Retinal pigment epithelial cell (primary cell): ENCODE results near the gene KIAA1671.

Source experiments
- DNase-seq: peaks from one replicate; pipeline ENCODE4 v3.0.0-alpha.2; 2010; ENCODE audit warnings: low read depth
- H3K4me3 ChIP-seq: 2 replicates; pipeline ENCODE4 v1.5.1; 2011; ENCODE audit warnings: mild to moderate bottlenecking, low read length, control low read depth, moderate library complexity
- TF ChIP-seq, protein P1 (sequence below): conservative IDR thresholded peaks from 2 replicates; pipeline ENCODE4 v1.5.1; 2011; ENCODE audit warnings: low read depth, low read length, control low read depth, inconsistent platforms

Gene KIAA1671

DNA sequence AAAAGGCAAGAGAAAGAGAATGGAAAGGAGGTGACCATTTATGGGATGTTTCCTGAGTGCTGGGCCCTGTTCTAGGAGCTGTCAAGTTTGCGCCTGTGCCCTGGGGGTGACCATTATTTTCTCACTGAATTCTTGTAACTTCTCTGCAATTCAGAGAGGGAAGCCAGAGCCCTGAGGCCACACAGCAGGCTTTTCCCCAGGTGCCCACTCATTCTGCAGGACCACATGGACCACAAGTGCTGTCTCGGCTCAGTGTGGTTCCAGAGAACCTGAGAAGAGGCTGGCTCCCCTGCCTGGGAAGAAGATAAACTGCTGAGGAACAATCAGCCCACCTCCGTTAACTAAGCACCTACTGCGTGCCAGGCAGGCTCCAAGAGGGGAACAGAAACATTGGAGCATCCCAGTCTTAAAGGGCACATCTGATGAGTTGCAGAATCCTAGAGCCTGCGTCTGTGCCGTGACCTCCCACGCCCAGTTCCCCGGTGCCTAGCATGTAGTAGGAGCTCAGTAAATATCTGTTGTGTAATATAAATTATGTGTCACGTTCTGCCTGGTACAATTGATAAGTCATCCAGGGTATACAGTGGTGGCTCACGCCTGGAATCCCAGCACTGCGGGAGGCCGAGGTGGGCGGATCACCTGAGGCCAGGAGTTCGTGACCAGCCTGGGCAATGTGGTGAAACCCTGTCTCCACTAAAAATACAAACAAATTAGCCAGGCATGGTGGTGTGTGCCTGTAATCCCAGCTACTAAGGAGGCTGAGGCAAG lies 215.5 kb downstream of the KIAA1671 start:
- TF ChIP-seq, protein P1, sequence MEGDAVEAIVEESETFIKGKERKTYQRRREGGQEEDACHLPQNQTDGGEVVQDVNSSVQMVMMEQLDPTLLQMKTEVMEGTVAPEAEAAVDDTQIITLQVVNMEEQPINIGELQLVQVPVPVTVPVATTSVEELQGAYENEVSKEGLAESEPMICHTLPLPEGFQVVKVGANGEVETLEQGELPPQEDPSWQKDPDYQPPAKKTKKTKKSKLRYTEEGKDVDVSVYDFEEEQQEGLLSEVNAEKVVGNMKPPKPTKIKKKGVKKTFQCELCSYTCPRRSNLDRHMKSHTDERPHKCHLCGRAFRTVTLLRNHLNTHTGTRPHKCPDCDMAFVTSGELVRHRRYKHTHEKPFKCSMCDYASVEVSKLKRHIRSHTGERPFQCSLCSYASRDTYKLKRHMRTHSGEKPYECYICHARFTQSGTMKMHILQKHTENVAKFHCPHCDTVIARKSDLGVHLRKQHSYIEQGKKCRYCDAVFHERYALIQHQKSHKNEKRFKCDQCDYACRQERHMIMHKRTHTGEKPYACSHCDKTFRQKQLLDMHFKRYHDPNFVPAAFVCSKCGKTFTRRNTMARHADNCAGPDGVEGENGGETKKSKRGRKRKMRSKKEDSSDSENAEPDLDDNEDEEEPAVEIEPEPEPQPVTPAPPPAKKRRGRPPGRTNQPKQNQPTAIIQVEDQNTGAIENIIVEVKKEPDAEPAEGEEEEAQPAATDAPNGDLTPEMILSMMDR: no peak
- H3K4me3 ChIP-seq: no peak overlapping the region
- DNase-seq: no peak

DNA sequence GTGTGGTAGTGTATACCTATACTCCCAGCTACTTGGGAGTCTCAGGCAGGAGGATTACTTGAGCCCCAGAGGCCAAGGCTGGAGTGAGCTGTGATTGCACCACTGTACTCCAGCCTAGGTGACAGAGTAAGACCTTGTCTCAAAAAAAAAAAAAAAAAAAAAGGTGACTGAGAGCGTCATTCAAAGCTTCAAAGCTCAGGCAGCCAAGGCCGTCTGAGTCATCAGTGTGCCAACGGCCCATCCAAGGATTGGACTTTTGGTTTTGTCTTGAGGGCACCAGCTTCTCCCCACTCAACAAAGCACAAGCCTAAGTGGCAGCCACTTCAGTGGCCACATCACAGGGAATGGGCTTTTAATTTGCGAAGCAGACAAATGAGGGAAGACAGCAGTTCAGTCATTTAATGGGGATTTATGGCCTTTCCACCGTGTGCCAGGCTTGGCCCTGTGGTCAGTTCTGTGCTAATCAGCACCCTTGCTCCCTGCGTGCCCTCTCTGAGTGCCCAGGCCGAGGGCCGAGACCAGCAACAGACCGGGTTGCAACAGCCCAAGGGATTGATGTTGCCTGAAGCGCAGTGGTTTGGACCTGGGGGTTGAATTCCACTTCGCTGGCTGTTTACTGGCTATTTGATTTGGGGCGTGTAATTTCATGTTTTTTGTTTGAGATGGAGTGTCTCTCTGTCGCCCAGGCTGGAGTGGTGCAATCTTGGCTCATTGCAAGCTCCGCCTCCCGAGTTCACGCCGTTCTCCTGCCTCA lies 216.9 kb downstream of the KIAA1671 start:
- TF ChIP-seq, protein P1: no peak
- DNase-seq: no peak
- H3K4me3 ChIP-seq: no peak overlapping the region

DNA sequence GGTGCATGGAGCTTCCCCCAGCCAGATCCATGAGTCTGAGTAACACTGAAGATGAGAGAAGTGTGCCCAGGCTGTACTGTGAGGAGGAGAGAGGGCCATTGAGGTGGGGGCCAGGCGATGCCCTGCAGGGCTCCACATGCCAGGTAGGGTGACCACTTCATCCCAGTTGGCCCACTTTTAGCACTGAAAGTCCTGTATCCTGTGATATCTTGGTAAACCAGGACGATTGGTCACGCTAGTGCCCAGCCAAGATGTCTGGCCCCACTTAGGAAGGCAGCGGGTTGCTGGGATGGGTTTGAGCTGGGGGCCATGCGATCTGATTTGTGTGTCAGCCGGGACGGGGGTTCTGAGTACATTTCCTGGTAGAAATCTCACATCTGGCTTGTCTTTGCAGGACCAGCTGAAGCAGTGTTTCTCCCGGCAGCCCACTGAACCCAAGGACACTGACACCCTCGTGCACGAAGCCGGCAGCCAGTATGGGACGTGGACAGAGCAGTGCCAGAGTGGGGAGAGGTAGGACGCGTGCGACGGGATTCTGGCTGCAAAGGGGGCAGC lies 218.0 kb downstream of the KIAA1671 start:
- DNase-seq: no peak
- no peak overlapping the region for H3K4me3 ChIP-seq
- TF ChIP-seq, protein P1: no peak

DNA sequence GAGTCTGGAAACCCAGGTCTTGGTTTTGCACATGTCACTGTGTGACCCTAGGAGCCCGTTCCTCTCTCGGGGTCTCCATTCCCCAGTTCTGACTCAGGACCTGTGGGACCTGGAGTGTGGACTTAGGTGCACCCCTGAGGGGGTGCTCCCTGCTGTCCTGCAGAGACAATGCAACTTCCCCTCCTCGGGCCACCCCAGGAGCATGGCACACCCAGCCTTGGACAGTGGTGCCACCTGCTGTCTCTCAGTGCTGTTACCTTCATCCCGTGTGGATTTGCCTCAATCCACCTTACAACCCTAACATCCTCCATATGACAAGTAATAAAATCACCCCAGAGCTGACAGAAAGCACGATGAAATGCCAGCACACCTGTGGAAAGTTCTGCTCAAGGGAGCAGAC lies 219.6 kb downstream of the KIAA1671 start:
- DNase-seq: no peak
- TF ChIP-seq, protein P1: peak; percentile 53
- no peak overlapping the region for H3K4me3 ChIP-seq

DNA sequence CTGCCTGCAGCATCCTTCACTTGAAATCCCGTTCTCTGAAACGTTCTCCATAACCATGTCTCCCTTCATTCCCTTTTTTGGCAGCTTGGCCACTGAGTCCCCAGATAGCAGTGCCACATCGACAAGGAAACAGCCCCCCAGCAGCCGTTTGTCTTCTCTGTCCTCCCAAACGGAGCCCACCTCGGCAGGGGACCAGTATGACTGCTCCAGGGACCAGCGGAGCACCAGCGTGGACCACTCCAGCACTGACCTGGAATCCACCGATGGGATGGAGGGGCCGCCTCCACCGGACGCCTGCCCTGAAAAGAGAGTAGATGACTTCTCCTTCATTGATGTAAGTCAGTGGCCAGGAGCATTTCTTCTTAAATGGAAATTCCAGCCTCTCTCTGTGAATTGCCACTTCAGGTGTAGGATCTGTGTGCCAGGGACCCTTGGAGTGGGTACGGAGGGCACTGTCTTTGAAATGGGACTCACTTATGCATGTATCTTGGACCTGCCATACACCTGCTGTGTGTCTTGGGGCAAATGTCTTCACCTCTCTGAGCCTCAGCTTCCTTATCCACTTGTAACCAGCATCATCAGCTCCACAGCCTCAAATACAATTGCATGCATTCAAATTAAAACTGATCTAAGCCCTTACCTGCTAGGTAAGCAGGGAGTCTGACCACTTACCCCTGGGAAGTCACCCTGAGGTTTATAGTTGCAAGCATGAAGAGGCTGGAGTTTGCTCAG lies 221.8 kb downstream of the KIAA1671 start:
- TF ChIP-seq, protein P1: no peak
- no peak for DNase-seq
- H3K4me3 ChIP-seq: no peak overlapping the region

DNA sequence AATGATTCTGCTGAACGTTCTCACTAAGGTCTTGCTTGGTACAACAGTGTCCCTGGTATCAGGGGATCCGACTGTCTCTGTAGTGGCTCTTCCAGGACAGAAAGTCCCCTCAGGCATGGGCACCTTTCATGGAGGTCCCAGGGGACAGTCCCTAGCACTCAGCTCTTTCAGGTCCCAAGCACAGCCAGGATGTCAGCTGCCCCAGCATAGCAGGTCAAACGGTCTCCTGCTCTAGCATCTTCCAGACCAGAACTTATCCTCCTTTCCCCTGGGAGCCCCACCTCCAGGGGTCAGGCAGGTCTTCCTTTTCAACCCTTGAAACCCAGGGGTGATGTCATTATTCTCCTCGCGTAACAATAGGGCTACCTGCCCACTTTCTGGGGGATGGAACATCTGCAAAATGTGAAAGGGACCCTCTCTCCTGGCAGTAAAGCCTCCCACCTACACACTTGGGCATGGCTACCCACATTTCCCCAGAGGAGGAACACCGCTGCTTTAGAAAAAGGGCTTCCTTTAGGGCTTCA lies 222.4 kb downstream of the KIAA1671 start:
- H3K4me3 ChIP-seq: no peak overlapping the region
- no peak for DNase-seq
- TF ChIP-seq, protein P1: no peak
